Measurements from ENCODE around the gene PODXL2.

PODXL2 gene, protein sequence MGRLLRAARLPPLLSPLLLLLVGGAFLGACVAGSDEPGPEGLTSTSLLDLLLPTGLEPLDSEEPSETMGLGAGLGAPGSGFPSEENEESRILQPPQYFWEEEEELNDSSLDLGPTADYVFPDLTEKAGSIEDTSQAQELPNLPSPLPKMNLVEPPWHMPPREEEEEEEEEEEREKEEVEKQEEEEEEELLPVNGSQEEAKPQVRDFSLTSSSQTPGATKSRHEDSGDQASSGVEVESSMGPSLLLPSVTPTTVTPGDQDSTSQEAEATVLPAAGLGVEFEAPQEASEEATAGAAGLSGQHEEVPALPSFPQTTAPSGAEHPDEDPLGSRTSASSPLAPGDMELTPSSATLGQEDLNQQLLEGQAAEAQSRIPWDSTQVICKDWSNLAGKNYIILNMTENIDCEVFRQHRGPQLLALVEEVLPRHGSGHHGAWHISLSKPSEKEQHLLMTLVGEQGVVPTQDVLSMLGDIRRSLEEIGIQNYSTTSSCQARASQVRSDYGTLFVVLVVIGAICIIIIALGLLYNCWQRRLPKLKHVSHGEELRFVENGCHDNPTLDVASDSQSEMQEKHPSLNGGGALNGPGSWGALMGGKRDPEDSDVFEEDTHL

DNA sequence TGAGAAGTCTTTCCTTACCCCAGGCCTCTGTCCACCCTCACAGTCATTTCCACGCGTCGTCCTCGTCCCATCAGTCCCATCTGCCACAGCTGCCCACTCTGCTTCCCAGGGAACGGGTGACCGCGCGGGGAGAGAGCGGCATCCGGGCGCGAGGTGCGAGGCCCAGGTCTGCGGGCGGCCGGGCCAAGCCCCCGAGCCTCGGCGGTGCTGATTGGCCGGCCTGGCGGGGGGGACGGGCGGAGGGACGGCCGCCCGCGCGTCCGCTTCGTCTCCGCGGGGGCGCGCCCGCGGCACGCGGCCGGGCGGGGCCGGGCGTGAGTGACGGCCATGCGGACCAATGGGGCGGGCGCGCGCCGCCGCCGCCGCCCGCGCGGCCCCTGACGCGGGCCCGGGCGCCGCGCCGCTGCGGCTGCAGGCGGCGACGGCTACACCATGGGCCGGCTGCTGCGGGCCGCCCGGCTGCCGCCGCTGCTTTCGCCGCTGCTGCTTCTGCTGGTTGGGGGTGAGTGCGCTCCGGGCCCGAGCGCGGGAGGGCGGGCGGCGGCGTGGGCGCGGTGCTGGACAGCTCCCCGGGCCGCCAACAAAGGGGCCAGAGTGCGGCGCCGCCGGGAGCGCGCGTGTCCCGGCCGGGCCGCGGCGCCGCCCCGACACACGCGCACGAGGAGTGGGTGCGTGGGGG, at the start of gene PODXL2:
Gene PODXL2, plus strand, starts transcription at position 398 of the 679 bp plus-strand sequence. Its CDS starts 35 bp downstream, at position 433.
- H3K27ac ChIP-seq (ENCODE audit: low read depth, low read length), result no peak within 1 kb of the TSS
- peaks cover 0 to 20% (median 10%) of the 10 kb centered on the region in 5 donors for H3K27me3 ChIP-seq (ENCODE audit: control insufficient read depth in 5 of 5, insufficient read depth in 4 of 5, low read length in 5 of 5)
- H3K4me3 ChIP-seq (ENCODE audit: low read depth in 1 of 5, low read length in 5 of 5), result peak within 1 kb of the TSS in 4 of 5 donors; percentile 48 to 74 (median 64)
- peak within 1 kb of the TSS in 1 of 5 donors; percentile 30 for H3K9ac ChIP-seq (ENCODE audit: low read length in 5 of 5)
- H3K36me3 ChIP-seq (ENCODE audit: control insufficient read depth in 5 of 5, insufficient read depth in 5 of 5, low read length in 5 of 5), result no peaks in the 10 kb centered on the region
- peaks cover 7 to 16% (median 11%) of the 10 kb centered on the region in 5 donors for H3K4me1 ChIP-seq (ENCODE audit: control insufficient read depth in 5 of 5, insufficient read depth in 5 of 5, low read length in 5 of 5)
- no peaks in the 10 kb centered on the region for H3K9me3 ChIP-seq (ENCODE audit: control insufficient read depth in 5 of 5, low read length in 5 of 5)

DNA sequence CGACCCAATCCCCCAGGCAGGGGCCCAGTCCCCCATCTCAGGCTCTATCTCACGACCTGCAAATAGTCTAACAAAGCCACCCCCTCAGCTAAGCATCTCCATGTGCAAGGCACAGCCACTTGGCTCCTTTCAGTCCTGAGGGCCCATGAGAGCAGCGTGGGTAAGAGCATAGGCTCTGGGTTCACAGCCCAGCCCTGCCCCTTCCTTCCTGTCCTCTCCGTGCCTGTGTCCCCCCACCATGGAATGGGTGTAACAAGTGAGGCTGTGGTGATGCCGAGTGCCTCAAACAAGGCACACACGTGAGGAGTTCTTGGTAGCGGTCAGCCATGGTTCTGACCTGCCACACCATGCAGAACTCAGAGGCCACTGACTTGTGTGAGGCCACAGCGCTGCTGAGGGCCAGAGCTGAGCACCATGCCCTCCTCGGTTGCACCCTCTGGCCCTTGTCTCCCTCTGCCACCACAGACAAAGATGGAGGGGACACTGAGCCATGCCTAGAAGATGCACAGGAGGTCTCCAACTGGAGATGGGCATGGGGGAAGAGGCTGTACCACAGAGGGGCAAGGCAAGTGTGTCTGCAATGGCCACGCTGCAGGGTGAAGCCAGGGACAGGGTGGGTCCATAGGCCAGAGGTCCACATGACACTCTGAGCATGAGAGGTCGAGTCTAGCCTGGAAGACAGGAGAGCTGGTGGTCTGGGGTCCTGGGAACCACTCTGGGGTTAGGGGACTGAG, 48.5 kb upstream of the PODXL2 start:
- peaks cover 0 to 11% (median 7%) of the 10 kb centered on the region in 5 donors for H3K4me1 ChIP-seq (ENCODE audit: control insufficient read depth in 5 of 5, insufficient read depth in 5 of 5, low read length in 5 of 5)
- H3K27me3 ChIP-seq (ENCODE audit: control insufficient read depth in 5 of 5, insufficient read depth in 4 of 5, low read length in 5 of 5), result no peaks in the 10 kb centered on the region
- H3K9me3 ChIP-seq (ENCODE audit: control insufficient read depth in 5 of 5, low read length in 5 of 5), result no peaks in the 10 kb centered on the region
- H3K4me3 ChIP-seq (ENCODE audit: low read depth in 1 of 5, low read length in 5 of 5), result no peak overlapping the region
- H3K36me3 ChIP-seq (ENCODE audit: control insufficient read depth in 5 of 5, insufficient read depth in 5 of 5, low read length in 5 of 5), result peaks cover 0 to 51% (median 39%) of the 10 kb centered on the region in 5 donors
- H3K9ac ChIP-seq (ENCODE audit: low read length in 5 of 5), result no peak overlapping the region
- no peak overlapping the region for H3K27ac ChIP-seq (ENCODE audit: low read depth, low read length)

DNA sequence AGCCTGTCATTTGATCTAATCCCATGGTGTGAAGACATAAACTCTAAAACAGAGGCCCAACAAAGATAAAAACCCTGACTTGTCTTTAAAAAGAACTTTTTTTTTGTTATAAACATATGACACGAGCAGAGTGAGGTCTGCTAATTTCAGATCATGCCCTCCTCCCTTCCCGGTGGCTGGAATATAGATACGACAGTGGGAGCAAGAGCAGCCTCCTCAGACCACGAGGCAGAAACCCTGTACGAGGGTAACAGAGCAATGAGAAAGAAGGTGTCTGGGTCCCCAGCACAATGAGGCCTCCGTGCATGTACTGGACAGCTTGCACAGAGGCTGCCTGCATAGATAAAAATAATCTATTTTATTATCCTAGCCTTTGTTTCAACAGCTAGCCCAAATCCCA, 44.3 kb upstream of the PODXL2 start:
- peaks cover 0 to 21% (median 5%) of the 10 kb centered on the region in 5 donors for H3K36me3 ChIP-seq (ENCODE audit: control insufficient read depth in 5 of 5, insufficient read depth in 5 of 5, low read length in 5 of 5)
- H3K27ac ChIP-seq (ENCODE audit: low read depth, low read length), result no peak overlapping the region
- H3K4me3 ChIP-seq (ENCODE audit: low read depth in 1 of 5, low read length in 5 of 5), result no peak overlapping the region
- H3K9ac ChIP-seq (ENCODE audit: low read length in 5 of 5), result no peak overlapping the region
- peaks cover 5 to 51% (median 46%) of the 10 kb centered on the region in 5 donors for H3K4me1 ChIP-seq (ENCODE audit: control insufficient read depth in 5 of 5, insufficient read depth in 5 of 5, low read length in 5 of 5)
- no peaks in the 10 kb centered on the region for H3K27me3 ChIP-seq (ENCODE audit: control insufficient read depth in 5 of 5, insufficient read depth in 4 of 5, low read length in 5 of 5)
- no peaks in the 10 kb centered on the region for H3K9me3 ChIP-seq (ENCODE audit: control insufficient read depth in 5 of 5, low read length in 5 of 5)

DNA sequence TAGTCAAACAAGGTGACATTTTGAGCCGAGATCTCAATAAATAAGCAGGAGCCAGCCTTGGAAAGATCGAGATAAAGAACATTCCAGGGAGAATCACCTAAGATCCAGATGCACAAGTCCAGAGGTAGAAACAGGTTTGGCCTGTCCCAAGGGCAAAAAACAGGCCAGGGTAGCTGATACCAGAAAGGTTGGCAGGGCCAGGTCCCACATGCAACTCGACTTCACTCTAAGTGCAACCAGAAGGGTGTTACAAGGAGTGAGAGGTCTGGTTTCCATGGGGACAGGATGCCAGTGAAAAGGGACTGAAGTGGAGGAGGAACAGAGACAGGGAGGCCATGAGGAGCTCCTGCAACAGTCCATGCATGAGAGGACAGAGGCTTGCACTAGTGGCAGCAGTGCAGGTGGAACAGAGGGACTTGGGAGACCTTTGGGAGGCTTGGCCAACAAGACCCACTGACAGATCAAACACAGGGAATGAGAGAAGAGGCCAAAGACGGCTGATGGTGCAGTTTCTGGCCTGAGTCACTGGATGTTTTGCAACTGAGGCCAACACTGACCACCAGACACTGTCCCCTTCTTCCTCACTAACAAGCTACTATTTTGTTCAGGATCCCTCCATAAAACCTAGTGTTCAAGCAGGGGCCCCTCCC, 43.7 kb upstream of the PODXL2 start:
- H3K27me3 ChIP-seq (ENCODE audit: control insufficient read depth in 5 of 5, insufficient read depth in 4 of 5, low read length in 5 of 5), result no peaks in the 10 kb centered on the region
- peak overlapping the region in 1 of 5 donors; percentile 31 for H3K9ac ChIP-seq (ENCODE audit: low read length in 5 of 5)
- no peak overlapping the region for H3K27ac ChIP-seq (ENCODE audit: low read depth, low read length)
- H3K4me1 ChIP-seq (ENCODE audit: control insufficient read depth in 5 of 5, insufficient read depth in 5 of 5, low read length in 5 of 5), result peaks cover 5 to 52% (median 49%) of the 10 kb centered on the region in 5 donors
- no peak overlapping the region for H3K4me3 ChIP-seq (ENCODE audit: low read depth in 1 of 5, low read length in 5 of 5)
- H3K36me3 ChIP-seq (ENCODE audit: control insufficient read depth in 5 of 5, insufficient read depth in 5 of 5, low read length in 5 of 5), result peaks cover 0 to 17% (median 2%) of the 10 kb centered on the region in 5 donors
- H3K9me3 ChIP-seq (ENCODE audit: control insufficient read depth in 5 of 5, low read length in 5 of 5), result no peaks in the 10 kb centered on the region

DNA sequence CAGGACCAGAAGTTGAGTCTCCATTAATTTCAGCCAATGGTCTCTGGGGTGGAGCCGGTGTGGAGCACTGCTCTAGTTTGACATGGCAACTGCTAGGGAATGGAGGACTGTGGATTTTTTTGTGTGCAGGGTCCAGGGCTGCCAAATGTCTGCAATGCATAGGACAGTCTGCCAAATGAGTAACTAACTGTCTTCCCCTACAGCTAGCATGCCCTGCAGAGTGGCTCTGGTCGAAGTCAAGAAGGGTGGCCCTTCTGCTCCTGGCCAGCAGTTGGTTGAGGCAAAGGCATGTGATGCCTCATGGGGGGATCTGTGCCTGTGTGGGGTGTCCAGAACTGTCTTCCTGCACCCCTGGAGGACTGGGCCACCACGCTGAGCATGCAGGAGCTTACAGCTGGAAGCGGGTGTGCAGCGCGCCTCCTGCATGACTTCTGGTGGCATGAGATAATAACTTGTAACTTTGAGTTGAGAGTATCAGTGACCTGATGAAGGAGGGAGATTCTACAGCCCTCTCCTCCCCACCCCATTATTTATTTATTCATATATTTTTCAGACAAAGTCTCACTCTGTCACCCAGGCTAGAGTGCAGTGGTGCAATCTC, 43.1 kb upstream of the PODXL2 start:
- Histone ChIP-seq H3K36me3 (ENCODE audit: control insufficient read depth in 5 of 5, insufficient read depth in 5 of 5, low read length in 5 of 5) (peaks cover 0 to 16% (median 0%) of the 10 kb centered on the region in 5 donors), H3K27ac (ENCODE audit: low read depth, low read length) (no peak overlapping the region), H3K9me3 (ENCODE audit: control insufficient read depth in 5 of 5, low read length in 5 of 5) (no peaks in the 10 kb centered on the region), H3K9ac (ENCODE audit: low read length in 5 of 5) (no peak overlapping the region), H3K4me3 (ENCODE audit: low read depth in 1 of 5, low read length in 5 of 5) (no peak overlapping the region), H3K27me3 (ENCODE audit: control insufficient read depth in 5 of 5, insufficient read depth in 4 of 5, low read length in 5 of 5) (no peaks in the 10 kb centered on the region), H3K4me1 (ENCODE audit: control insufficient read depth in 5 of 5, insufficient read depth in 5 of 5, low read length in 5 of 5) (peaks cover 5 to 51% (median 46%) of the 10 kb centered on the region in 5 donors)

DNA sequence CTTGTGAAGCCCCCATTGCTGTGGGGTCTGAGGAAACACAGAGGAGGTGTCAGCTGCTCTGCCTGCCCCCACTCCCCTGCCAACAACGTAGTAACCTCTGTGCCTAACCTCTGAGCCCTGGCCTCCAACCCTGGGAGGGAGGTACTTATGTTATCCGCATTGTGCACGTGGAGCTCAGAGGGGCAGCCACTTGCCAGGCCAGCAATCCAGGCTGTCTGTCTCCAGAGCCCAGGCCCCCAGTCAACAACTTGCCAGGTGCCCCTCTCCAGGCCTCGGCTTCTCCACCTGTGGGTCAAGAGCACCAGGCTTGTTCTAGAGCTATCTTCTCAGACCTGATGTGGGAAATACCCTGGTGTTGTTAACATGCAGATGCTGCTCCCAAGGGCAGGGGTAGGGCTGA, 41.1 kb upstream of the PODXL2 start:
- H3K27me3 ChIP-seq (ENCODE audit: control insufficient read depth in 5 of 5, insufficient read depth in 4 of 5, low read length in 5 of 5), result no peaks in the 10 kb centered on the region
- peaks cover 9 to 60% (median 55%) of the 10 kb centered on the region in 5 donors for H3K4me1 ChIP-seq (ENCODE audit: control insufficient read depth in 5 of 5, insufficient read depth in 5 of 5, low read length in 5 of 5)
- no peak overlapping the region for H3K4me3 ChIP-seq (ENCODE audit: low read depth in 1 of 5, low read length in 5 of 5)
- H3K9ac ChIP-seq (ENCODE audit: low read length in 5 of 5), result peak overlapping the region in 1 of 5 donors; percentile 38
- H3K36me3 ChIP-seq (ENCODE audit: control insufficient read depth in 5 of 5, insufficient read depth in 5 of 5, low read length in 5 of 5), result peaks cover 0 to 11% (median 0%) of the 10 kb centered on the region in 5 donors
- no peaks in the 10 kb centered on the region for H3K9me3 ChIP-seq (ENCODE audit: control insufficient read depth in 5 of 5, low read length in 5 of 5)
- no peak overlapping the region for H3K27ac ChIP-seq (ENCODE audit: low read depth, low read length)

DNA sequence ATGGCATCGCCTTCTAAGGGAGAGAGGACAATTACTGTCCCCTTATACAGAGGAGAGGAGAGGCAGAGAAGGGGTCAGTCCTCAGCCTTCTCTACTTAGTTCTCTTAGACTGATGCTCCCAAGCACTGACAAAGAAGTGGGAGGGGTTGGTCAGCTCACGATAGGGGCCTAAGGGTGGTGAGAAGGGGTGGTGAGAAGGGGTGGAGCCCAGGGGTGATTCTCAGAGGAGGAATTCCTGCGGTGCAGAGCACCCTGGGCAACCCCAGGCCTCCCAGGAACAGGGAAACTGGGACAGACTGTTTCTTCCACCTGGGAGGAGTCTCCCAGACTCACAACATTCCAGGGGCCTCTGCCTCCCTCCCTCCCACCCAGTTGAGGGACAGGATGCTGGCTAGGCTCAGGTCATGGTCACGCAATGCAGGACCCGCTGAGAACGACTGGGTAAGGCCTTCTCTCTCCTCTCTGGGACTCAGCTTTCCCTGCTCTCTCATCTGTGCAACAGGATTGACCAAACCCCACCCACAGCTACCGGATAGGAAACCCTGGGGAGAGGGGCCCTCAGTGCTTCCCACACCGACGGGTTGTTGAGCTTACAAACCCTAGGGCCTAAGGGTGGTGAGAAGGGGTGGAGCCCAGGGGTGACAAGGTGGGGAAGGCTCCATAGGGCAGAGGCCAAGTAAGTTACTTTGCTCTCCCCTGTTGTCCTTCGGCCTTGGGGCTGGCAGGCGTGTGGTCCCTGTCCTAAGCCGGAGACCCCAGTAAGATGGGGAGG, 40.0 kb upstream of the PODXL2 start:
- Histone ChIP-seq H3K4me3 (ENCODE audit: low read depth in 1 of 5, low read length in 5 of 5) (peak overlapping the region; percentile 80 to 92 (median 84)), H3K9me3 (ENCODE audit: control insufficient read depth in 5 of 5, low read length in 5 of 5) (no peaks in the 10 kb centered on the region), H3K27me3 (ENCODE audit: control insufficient read depth in 5 of 5, insufficient read depth in 4 of 5, low read length in 5 of 5) (no peaks in the 10 kb centered on the region), H3K36me3 (ENCODE audit: control insufficient read depth in 5 of 5, insufficient read depth in 5 of 5, low read length in 5 of 5) (peaks cover 0 to 11% (median 0%) of the 10 kb centered on the region in 5 donors), H3K27ac (ENCODE audit: low read depth, low read length) (peak overlapping the region; percentile 78), H3K9ac (ENCODE audit: low read length in 5 of 5) (peak overlapping the region; percentile 84 to 95 (median 93)), H3K4me1 (ENCODE audit: control insufficient read depth in 5 of 5, insufficient read depth in 5 of 5, low read length in 5 of 5) (peaks cover 9 to 60% (median 55%) of the 10 kb centered on the region in 5 donors)

DNA sequence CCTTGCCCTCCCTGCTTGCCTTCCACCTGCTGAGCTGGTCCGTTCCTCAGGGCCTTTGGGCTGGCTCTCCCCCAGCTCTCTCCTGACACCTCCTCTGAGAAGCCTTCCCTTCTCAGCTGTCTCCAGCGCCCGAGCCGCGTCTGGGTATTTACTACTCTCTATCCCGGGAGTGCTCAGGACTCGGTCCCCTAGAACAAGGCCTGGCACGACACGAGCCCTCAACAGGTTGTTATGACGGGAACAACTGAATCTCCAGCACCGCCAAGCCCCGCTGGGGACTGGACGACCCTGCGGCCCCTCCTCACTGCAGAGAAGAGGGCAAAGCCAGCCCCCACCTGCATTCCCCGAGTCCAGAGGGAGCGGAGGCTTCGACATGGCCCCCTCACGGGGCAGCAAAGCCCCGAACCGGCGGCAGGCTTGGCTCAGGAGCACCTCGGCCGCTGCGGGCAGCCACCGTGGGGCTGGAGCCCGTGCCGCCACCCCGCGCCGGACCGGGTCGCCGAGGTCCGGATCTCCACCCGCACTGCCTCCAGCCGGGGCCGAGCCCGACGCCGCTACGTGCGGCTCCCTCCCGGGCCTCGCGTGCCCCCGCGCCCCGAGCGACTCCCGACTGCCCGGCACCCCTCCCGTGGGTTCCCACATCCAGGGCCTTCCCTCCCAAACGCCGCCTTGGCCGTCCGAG, 39.2 kb upstream of the PODXL2 start:
- no peaks in the 10 kb centered on the region for H3K27me3 ChIP-seq (ENCODE audit: control insufficient read depth in 5 of 5, insufficient read depth in 4 of 5, low read length in 5 of 5)
- peak overlapping the region; percentile 78 for H3K27ac ChIP-seq (ENCODE audit: low read depth, low read length)
- H3K9me3 ChIP-seq (ENCODE audit: control insufficient read depth in 5 of 5, low read length in 5 of 5), result no peaks in the 10 kb centered on the region
- peak overlapping the region; percentile 80 to 92 (median 84) for H3K4me3 ChIP-seq (ENCODE audit: low read depth in 1 of 5, low read length in 5 of 5)
- peaks cover 9 to 60% (median 55%) of the 10 kb centered on the region in 5 donors for H3K4me1 ChIP-seq (ENCODE audit: control insufficient read depth in 5 of 5, insufficient read depth in 5 of 5, low read length in 5 of 5)
- peaks cover 0 to 8% (median 0%) of the 10 kb centered on the region in 5 donors for H3K36me3 ChIP-seq (ENCODE audit: control insufficient read depth in 5 of 5, insufficient read depth in 5 of 5, low read length in 5 of 5)
- H3K9ac ChIP-seq (ENCODE audit: low read length in 5 of 5), result peak overlapping the region; percentile 84 to 95 (median 93)

Measured in subcutaneous abdominal adipose tissue (tissue), 5 donors.